Measurements from ENCODE around the gene MS4A4E.
"Not testable (repeated sequence)": the region's sequence is repeated elsewhere in the genome, so short reads cannot be mapped to it uniquely, and the experiment has no call there.

MS4A4E gene

DNA sequence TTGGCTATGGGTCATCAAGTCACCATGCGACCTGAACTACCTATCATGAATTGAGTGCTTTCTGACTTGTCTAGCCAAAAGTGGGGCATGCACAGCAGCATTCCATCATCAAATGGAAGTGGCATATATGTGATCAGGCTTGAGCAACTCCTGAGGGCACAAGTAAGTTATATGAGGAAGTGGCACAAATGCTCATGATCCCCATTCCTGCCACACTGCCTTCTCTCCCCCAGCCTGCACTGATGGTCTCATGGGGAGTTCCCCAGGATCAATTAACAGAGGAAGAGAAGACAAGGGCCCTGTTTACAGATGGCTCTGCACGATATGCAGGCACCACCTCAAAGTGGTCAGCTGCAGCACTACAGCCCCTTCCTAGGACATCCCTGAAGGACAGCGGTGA, 21.8 kb downstream of the MS4A4E start:
- no peak for DNase-seq

DNA sequence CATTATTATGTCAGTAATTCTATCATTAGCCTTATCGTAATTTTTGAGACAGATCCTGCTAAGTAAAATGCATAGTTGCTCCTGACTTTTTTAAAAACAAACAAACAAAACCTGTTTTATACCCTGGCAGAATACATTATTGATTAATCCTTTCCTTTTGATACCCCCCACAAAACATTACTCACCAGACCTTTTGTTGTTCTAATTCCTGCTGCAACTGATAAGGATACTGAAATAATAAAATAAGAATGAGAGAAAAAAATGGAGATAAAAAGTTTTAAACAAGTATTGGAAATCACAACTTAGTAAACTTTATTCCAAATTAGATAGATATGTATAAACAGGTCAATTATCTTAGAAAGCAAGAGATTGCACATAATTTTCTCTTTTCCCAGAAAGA, 28.6 kb downstream of the MS4A4E start:
- DNase-seq = no peak

DNA sequence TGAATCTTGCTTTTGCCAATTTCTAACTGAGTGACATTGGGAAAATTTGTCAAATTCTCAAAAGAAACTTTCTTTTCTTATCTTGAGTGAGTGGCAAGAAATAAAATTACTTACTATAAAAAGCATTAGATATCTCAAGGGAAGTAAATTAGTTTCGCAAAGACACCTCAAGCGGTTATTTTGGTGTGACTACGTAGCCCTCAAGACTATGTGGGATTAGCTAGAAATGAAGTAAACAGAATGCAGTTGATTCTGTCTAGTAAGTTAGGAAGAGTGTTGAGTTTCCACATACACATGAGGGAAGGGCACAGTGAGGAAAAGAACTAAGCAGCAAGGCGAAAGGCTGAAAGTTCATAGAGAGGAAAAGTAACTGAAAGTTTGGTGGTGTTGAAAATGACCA, 31.7 kb downstream of the MS4A4E start:
- no peak for DNase-seq

- no peak for DNase-seq
Observed at GRCh38 chr11:60209977-60210376, 33.0 kb downstream of the MS4A4E start.

DNA sequence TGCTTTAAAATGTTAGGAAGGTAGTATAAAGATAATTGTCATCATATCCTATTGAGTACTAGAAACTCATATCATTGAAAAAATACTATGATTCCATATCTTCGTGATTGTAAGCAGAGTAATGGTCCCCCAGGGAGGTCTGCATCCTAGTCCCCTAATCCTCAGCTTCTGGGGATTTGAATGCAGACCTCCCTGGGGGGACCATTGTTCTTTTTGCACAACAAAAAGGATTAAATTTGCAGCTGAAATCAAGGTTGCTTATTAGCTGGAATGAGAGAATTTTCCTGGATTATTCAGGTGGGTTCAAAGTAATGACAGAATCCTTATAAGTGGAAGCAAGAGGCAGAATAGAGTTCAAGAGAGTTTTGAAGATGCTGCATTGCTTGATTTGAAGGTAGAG, 34.0 kb downstream of the MS4A4E start:
- DNase-seq = no peak

- no peak for DNase-seq
Observed at GRCh38 chr11:60208146-60208895, 34.6 kb downstream of the MS4A4E start.

DNA sequence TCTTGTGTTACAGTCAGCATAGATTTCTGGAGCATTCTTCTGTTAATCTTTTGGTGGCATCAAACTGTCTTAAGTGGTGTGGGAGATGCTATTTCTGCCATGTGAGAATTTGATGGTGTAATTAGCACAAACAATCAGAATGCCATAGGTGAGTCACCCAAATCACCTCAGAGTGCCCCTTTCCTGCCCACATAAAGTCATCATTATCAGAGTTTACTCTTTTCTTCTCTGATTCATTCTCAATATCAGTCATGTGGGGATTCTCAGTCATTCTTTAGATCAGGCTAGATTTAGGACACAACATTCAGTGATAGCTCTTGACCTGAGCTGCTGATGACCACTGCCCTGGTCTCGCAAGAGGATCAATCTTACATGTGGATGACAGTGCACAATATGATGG, 36.3 kb downstream of the MS4A4E start:
- DNase-seq = no peak

DNA sequence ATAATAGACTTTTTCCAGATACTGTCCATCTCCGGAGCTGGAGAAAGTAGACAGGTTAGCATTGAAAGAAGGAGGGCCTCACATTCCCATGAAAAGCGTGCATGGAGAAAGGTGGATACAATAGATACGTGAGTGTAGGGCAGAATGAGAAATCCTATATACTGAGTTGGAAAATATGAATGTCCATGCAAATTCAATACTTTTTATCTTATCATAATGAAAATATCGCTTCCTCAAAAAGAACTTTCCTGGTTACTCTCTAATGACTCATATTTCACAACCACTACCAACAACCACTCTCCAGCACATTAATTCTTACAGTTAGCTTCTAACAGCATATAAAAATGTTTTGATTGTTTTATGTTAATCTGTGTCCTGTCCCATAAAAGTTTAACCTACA, 38.0 kb downstream of the MS4A4E start:
- DNase-seq = no peak

DNA sequence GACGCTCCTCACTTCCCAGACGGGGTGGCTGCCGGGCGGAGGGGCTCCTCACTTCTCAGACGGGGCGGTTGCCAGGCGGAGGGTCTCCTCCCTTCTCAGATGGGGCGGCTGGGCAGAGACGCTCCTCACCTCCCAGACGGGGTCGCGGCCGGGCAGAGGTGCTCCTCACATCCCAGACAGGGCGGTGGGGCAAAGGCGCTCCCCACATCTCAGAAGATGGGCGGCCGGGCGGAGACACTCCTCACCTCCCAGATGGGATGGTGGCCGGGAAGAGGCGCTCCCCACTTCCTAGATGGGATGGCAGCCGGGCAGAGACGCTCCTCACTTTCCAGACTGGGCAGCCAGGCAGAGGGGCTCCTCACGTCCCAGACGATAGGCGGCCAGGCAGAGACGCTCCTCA, 41.6 kb downstream of the MS4A4E start:
- DNase-seq = not testable (repeated sequence)

DNA sequence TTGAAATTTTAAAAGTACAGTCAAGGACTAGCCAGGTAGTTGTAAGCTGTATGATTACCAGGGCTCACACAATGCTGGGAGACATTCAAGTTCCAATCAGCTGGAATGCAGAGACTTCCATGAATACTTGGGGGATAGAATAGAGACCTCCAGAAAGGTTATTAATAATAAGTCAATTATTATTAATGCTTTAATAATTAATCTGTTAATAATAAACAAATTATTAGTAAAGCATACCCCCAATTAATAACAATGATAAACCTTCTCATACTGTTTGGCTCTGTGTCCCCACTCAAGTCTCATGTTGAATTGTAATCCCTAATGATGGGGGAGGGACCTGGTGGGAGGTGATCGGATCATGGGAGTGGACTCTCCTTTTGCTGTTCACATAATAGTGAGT, 45.5 kb downstream of the MS4A4E start:
- no peak for DNase-seq

- DNase-seq = no peak
Observed at GRCh38 chr11:60195923-60196368, 47.0 kb downstream of the MS4A4E start.

DNA sequence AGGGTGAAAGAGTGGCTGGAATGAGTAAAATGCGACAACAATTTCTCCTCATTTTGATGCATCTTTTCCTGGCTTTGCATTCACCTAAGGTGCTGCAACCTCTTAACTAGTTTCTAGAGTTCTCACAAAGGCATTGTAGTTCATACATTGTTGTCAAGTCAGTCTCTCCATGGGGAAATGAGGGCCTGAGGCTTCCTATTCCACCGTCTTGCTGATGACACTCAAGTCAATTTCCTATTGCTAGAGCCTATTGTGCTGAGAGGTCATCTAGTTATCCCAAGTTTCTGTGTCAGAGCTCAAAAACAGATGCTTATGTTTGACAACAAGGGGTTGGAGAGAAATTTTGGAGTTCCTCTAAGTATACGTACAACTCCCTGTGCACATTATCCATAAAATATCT, 48.4 kb downstream of the MS4A4E start:
- DNase-seq = no peak

DNA sequence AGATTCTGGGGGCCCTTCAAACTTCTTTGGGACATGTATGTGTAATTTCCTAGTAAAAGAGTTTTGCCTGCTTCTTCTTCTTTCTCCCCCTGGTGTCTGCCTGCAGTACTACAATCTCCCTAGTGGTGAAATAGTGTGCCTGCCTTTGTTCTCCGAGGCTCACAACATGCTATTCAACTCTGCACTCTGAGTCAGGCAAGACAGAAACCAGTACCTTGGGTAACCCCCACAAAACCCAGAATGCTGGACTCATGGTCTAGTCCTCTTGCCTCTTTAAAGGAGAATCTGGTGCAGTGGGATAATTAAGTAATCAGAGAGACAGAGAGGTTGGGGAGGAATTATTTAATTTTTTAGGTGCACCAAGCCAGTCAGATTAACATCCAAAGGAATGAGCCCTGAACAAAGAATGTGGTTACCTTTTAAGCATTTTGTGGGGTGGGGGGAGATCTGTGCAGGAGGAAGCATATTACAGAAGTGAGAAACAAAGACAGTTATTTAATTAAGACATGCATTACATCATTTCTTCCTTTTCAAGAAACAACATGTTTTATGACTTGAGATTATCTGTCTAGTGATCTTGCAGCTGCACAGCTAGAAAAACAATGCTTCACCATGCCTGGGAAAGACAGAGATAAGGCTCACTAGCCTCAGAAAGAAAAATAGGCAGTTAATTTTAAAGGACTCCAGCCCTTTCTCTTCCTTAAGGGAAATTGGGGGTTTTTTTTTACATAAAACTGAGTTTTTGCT, 49.1 kb downstream of the MS4A4E start:
- DNase-seq = peak; percentile 7 to 71 (median 31)

DNA sequence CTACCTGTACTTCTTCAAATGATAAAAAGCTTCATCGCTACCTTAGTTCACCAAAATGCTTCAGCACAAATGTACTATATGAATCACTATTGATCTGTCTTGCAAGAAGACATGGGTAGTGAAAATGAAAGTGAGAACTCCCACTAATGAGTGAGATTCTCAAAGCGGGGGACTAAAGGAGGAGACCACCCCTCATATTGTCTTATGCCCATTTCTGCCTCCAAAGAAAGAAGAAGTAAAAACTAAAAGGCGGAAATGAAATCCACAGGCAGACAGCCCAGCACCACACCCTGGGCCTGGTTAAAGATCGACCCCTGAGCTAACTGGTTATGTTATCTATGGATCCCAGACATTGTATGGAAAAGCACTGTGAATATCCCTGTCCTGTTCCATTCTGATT, 50.4 kb downstream of the MS4A4E start:
- not testable (repeated sequence) for DNase-seq

DNA sequence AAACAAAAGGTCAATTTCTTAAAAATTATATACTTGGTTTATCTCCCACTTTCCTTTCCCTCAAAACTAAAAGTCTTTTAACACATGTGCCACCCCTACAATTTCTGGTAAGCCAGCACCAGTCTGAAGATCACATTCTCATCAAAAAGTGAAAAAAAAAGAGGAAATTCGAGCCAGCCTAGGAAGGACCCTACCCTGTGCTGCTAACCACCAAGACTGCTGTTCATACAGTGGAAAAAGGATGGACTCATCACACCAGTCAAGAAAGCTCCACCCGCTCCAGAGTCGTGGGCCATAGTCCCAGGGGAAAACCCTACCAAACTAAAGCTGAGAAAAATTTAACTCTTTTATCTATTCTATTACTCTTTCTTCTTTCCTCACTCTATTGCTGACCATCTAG, 54.5 kb downstream of the MS4A4E start:
- DNase-seq = not testable (repeated sequence)

DNA sequence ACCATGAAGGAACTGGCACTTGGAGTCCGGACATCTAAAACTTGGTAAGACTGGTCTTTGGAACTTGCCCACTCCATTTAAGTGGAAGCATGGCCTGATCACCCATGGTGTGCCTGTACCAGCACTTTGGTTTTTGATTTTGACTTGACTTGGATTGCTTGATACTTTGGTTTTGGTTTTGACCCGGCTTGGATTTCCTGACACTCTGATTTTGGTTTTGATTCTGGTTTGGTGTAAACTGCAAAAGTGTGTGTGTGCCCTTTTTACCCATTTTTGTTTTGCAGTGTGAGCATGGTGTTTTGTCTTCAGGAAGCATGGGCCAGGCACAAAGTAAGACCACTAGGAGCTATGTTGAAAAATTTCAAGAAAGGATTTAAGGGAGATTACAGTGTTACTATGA, 56.8 kb downstream of the MS4A4E start:
- not testable (repeated sequence) for DNase-seq

GRCh38 chr11:60185512-60185827, 57.5 kb downstream of the MS4A4E start:
- DNase-seq = not testable (repeated sequence)

GRCh38 chr11:60184824-60185511, 58.0 kb downstream of the MS4A4E start:
- DNase-seq = no peak

DNA sequence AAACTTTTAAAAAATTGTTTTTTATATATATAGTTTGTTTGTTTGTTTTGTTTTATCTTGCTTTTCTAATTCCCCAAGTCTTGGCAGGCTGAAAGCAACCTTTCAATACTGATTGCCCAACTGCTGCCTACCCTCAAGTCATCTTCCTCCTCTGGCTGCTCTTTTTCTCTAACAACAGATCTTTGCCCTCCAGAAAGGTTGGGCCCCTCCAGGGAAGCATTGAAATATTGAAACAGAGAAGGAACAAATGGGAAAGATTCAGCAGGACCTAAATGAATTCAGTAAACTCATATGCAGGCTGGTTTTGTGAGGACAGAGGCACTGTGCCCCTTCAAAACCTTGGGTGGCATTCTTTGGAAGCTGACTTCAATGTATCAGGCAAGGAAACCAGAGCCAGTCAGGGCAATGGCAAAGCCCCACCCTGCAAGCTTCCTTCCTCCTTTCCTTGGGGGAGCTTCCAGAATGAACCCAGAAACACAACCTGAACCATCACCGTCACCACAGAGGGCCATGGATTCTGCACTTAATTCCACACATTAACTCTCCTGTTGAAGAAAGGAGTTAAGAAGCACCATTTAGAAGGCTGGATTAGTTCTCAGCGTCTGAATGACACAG, 59.2 kb downstream of the MS4A4E start:
- DNase-seq = no peak

DNA sequence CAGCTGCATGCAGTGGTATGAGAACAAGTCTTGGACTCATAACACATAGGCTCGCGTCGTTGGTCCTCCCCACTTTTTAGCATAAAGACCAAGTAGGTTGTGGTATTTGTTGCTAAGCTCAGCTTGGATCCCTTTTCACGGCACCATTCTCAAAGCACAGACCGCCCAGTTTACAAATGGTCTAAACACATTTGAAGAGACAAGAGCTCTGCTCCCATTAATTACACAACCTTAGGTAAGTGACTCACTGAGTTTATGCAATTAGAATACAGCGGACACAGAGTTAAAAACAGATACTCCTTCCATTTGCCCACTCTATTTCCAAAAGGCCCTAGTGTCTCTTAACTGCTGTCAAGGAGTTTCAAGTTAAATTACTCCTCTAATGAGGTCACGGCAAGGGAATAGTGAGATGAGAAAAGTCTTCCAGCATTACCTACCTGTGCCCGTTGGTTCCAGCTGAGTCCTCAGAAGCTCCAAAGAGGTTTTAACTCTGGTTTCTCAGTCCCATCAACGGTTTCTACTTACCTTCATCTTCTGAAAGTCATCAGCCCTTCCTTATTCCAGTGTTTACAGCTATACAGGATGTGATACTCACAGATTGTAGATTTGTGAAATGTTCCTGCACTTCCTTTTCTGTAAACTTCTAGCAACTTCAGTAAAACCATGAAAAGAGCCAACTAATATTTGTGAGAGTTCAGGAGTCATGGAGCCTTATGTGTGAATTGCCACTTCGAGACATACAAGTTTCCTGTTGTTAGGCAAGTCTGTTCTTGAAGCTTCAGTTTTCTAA, 60.2 kb downstream of the MS4A4E start, which contains the start of gene MS4A6A:
TSS of gene MS4A6A (minus strand) at position 543 of the 790 bp plus-strand sequence. CDS start 1,356 bp downstream, outside the sequence.
- DNase-seq = no peak

DNA sequence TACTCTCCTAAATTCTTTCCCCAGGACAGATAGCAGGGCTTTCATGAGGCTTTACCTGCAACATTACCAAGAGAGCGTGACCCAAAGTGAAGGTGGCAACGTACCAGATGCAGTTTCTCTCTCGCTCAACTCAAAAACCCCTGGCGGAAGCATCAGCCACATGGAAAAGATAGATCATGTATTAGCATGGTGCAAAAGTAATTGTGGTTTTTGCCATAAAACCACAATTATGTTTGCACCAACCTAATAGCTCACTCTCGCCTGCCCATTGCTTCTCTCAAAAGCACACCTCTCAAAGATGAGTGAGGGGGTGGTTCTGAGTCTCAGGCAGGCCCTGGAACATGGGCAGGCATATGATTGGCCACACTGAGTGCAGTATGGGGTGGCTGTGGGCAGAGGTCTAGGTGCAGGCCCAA, 67.1 kb downstream of the MS4A4E start:
- DNase-seq = no peak

DNA sequence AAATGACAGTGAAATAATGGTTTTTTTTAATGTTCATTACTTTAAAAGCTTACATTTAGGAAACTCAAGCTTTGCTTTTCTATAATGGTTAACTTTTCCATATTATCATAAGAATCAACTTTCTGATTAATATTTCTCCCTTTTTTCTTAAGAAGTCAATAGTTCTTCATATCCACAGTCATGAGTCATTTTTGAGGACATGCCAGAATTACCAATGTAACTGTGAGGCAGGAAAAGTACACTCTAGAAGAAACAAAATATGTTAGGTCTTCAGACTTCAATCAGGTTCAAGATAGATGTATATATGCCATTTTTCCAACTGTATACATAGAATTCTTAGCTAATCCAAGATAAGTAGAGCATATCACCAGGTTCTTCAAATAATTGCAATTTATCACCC, 70.9 kb downstream of the MS4A4E start:
- no peak for DNase-seq

- no peak for DNase-seq
Observed at GRCh38 chr11:60170566-60170965, 72.4 kb downstream of the MS4A4E start.
